H9 (cell line): ENCODE results near the gene MAP4K1. TPM values are rescaled to one million over a fixed set of nuclear protein-coding genes. Genes with fewer than 3 reads are reported as not detected.

Experiments
- DNase-seq: peaks from one replicate; pipeline ENCODE4 v3.0.0-alpha.2; 2017
- H2AFZ ChIP-seq: one replicate; pipeline ENCODE4 v1.6.1; 2013; ENCODE audit warnings: mild to moderate bottlenecking, low read length, control low read depth, moderate library complexity
- H2AK5ac ChIP-seq: 2 replicates; pipeline ENCODE4 v1.6.1; 2013; ENCODE audit warnings: low read length, control low read depth, mixed read lengths; ENCODE audit not compliant: insufficient read length
- H2BK120ac ChIP-seq: one replicate; pipeline ENCODE4 v1.6.1; 2013; ENCODE audit warnings: low read depth, mild to moderate bottlenecking, low read length, control low read depth, inconsistent platforms; ENCODE audit not compliant: poor library complexity, severe bottlenecking
- H2BK12ac ChIP-seq: 2 replicates; pipeline ENCODE4 v1.6.1; 2013; ENCODE audit warnings: low read length, control low read depth, mixed read lengths, low read depth; ENCODE audit not compliant: insufficient read length
- H2BK15ac ChIP-seq: 2 replicates; pipeline ENCODE4 v1.6.1; 2013; ENCODE audit warnings: low read depth, low read length, control low read depth
- H2BK20ac ChIP-seq: one replicate; pipeline ENCODE4 v1.6.1; 2013; ENCODE audit warnings: low read depth, mild to moderate bottlenecking, low read length, control low read depth, inconsistent platforms; ENCODE audit not compliant: poor library complexity, severe bottlenecking
- H2BK5ac ChIP-seq: 2 replicates; pipeline ENCODE4 v1.6.1; 2013; ENCODE audit warnings: low read length, control low read depth, mixed read lengths; ENCODE audit not compliant: insufficient read length
- H3K14ac ChIP-seq: 2 replicates; pipeline ENCODE4 v1.6.1; 2013; ENCODE audit warnings: low read length, control low read depth; ENCODE audit not compliant: insufficient read depth
- H3K18ac ChIP-seq: 2 replicates; pipeline ENCODE4 v1.6.1; 2013; ENCODE audit warnings: low read depth, mild to moderate bottlenecking, mixed read lengths, low read length, control low read depth; ENCODE audit not compliant: insufficient read length
- H3K23ac ChIP-seq: 2 replicates; pipeline ENCODE4 v1.6.1; 2013; ENCODE audit warnings: low read length, control low read depth, mixed read lengths, low read depth; ENCODE audit not compliant: insufficient read length
- H3K23me2 ChIP-seq: 2 replicates; pipeline ENCODE4 v1.6.1; 2013; ENCODE audit warnings: low read depth, mild to moderate bottlenecking, mixed read lengths, low read length, control low read depth; ENCODE audit not compliant: insufficient read length, poor library complexity, severe bottlenecking
- H3K27ac ChIP-seq: 2 replicates; pipeline ENCODE4 v1.5.1; 2013; ENCODE audit warnings: low read length, control low read depth, mixed read lengths, low read depth; ENCODE audit not compliant: insufficient read length
- H3K27me3 ChIP-seq: 2 replicates; pipeline ENCODE4 v1.6.1; 2013; ENCODE audit warnings: low read length, control low read depth, inconsistent platforms; ENCODE audit not compliant: insufficient read depth
- H3K4ac ChIP-seq: 2 replicates; pipeline ENCODE4 v1.6.1; 2013; ENCODE audit warnings: low read depth, mild to moderate bottlenecking, control low read depth, inconsistent platforms, low read length, moderate library complexity
- H3K4me1 ChIP-seq: 2 replicates; pipeline ENCODE4 v1.6.1; 2013; ENCODE audit warnings: low read length, control low read depth, inconsistent platforms; ENCODE audit not compliant: insufficient read depth
- H3K4me2 ChIP-seq: 2 replicates; pipeline ENCODE4 v1.6.1; 2013; ENCODE audit warnings: low read length, control low read depth, mixed read lengths; ENCODE audit not compliant: insufficient read length, insufficient read depth
- H3K56ac ChIP-seq: 2 replicates; pipeline ENCODE4 v1.6.1; 2013; ENCODE audit warnings: low read depth, mild to moderate bottlenecking, mixed read lengths, low read length, control low read depth; ENCODE audit not compliant: insufficient read length
- H3K79me1 ChIP-seq: 2 replicates; pipeline ENCODE4 v1.6.1; 2013; ENCODE audit warnings: low read depth, mild to moderate bottlenecking, moderate library complexity, low read length, control low read depth, inconsistent platforms; ENCODE audit not compliant: insufficient read depth, poor library complexity, severe bottlenecking
- H3K79me2 ChIP-seq: 2 replicates; pipeline ENCODE4 v1.6.1; 2013; ENCODE audit warnings: low read length, control low read depth, inconsistent platforms; ENCODE audit not compliant: insufficient read depth
- H3K9ac ChIP-seq: 2 replicates; pipeline ENCODE4 v1.6.1; 2013; ENCODE audit warnings: low read length, control low read depth, mixed read lengths; ENCODE audit not compliant: insufficient read length; ENCODE audit errors: extremely low read depth
- H3K9me3 ChIP-seq: one replicate; pipeline ENCODE4 v1.6.1; 2013; ENCODE audit warnings: low read depth, low read length, inconsistent platforms; ENCODE audit not compliant: control insufficient read depth
- H3T11ph ChIP-seq: one replicate; pipeline ENCODE4 v1.6.1; 2013; ENCODE audit warnings: mild to moderate bottlenecking, low read length, control low read depth, inconsistent platforms
- H4K20me1 ChIP-seq: one replicate; pipeline ENCODE4 v1.6.1; 2013; ENCODE audit not compliant: control insufficient read depth, insufficient read length, insufficient read depth
- H4K5ac ChIP-seq: 2 replicates; pipeline ENCODE4 v1.6.1; 2013; ENCODE audit warnings: low read depth, mild to moderate bottlenecking, mixed read lengths, low read length, control low read depth; ENCODE audit not compliant: insufficient read length
- H4K8ac ChIP-seq: replicated peaks from 2 replicates; pipeline ENCODE4 v1.6.1; 2013; ENCODE audit warnings: low read length, control low read depth, mixed read lengths, low read depth; ENCODE audit not compliant: insufficient read length
- H4K91ac ChIP-seq: 2 replicates; pipeline ENCODE4 v1.6.1; 2013; ENCODE audit warnings: low read depth, mild to moderate bottlenecking, moderate library complexity, mixed read lengths, low read length, control low read depth; ENCODE audit not compliant: insufficient read length
- H3K27ac Mint-ChIP-seq, 3 experiments: 2 replicates in 2 of 3; 3 replicates in 1 of 3; pipeline ENCODE4 v1.8.0; 2020 to 2021; ENCODE audit warnings: mixed read lengths in 3 of 3, mild to moderate bottlenecking in 1 of 3, moderate library complexity in 1 of 3
- H3K27me3 Mint-ChIP-seq: 2 replicates; pipeline ENCODE4 v1.8.0; 2021; ENCODE audit warnings: low read depth, mild to moderate bottlenecking, moderate library complexity, mixed read lengths
- H3K36me3 Mint-ChIP-seq, 3 experiments: 2 replicates in 2 of 3; 3 replicates in 1 of 3; pipeline ENCODE4 v1.8.0; 2020 to 2021; ENCODE audit warnings: low read depth in 3 of 3, mixed read lengths in 3 of 3; ENCODE audit not compliant: insufficient read depth in 1 of 3
- H3K4me1 Mint-ChIP-seq, 2 experiments: 2 replicates each; pipeline ENCODE4 v1.8.0; 2020; ENCODE audit warnings: mixed read lengths in 2 of 2
- H3K4me3 Mint-ChIP-seq, 2 experiments: 2 replicates in 1 of 2; 3 replicates in 1 of 2; pipeline ENCODE4 v1.8.0; 2020 to 2021; ENCODE audit warnings: mild to moderate bottlenecking in 2 of 2, mixed read lengths in 2 of 2, moderate library complexity in 1 of 2
- H3K9me3 Mint-ChIP-seq, 2 experiments: 2 replicates in 1 of 2; 3 replicates in 1 of 2; pipeline ENCODE4 v1.8.0; 2020; ENCODE audit warnings: mild to moderate bottlenecking in 2 of 2, mixed read lengths in 2 of 2, moderate library complexity in 1 of 2
- WGBS: extraction: QIAGEN DNeasy Blood & Tissue Kit; methylation state at CpG from one replicate; pipeline ENCODE4 v1.1.7; 2013; ENCODE audit warnings: missing lambda C conversion rate, low lambda C conversion rate, mixed read lengths; ENCODE audit not compliant: insufficient read length; ENCODE audit errors: extremely low coverage; 5-methylcytosine and 5-hydroxymethylcytosine counted together
- total RNA-seq: library from RNA; stranded (reverse); gene quantifications from 2 replicates; pipeline ENCODE4 v1.2.1, GENCODE V29; 2021
- TF ChIP-seq, protein P1 (sequence below): fragments of 200-600 bp; sonication (generic); conservative IDR thresholded peaks from 3 replicates; pipeline ENCODE4 v1.8.0; 2021; ENCODE audit warnings: antibody characterized with exemption, mild to moderate bottlenecking

MAP4K1 gene
- total RNA-seq, 1 experiment from 2014 or later: 31.1 TPM

DNA sequence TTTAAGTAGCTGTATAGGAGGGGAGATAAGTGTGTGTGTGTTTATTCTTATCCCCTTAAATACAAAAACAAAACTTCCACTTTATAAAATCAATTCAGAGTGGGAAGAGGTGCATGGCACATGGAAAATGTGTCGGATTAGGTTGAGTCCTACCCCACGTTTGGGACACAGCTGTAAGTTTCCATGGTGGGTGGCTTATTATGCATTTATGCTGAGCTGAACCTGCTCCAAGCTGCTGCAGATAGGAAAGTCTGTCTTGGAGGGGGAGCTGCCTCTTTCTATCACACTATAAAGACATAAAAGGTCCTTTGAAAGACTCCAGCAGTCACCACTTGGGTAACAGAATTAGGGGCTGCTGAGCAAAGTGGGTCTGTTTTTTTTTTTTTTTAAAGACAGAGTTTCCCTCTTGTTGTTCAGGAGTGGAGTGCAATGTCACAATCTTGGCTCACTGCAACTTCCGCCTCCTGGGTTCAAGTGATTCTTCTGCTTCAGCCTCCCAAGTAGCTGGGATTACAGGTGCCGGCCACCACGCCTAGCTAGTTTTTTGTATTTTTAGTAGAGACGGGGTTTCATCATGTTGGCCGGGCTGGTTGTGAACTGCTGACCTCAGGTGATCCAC lies 44.9 kb upstream of the MAP4K1 start:
- Histone ChIP-seq H3K23me2 (no peaks in the 10 kb centered on the region), H3K27ac (no peak overlapping the region), H3K4me1 (peaks cover 43% of the 10 kb centered on the region), H2AFZ (no peak overlapping the region), H2BK5ac (no peak overlapping the region), H4K91ac (no peak overlapping the region), H3K18ac (no peak overlapping the region), H3T11ph (no peak overlapping the region), H2AK5ac (no peak overlapping the region), H4K5ac (no peak overlapping the region), H4K20me1 (no peaks in the 10 kb centered on the region), H3K79me2 (peaks cover 43% of the 10 kb centered on the region), H2BK120ac (no peak overlapping the region), H3K9me3 (no peaks in the 10 kb centered on the region), H3K4me2 (no peak overlapping the region), H4K8ac (no peak overlapping the region), H3K79me1 (no peaks in the 10 kb centered on the region), H3K4ac (no peak overlapping the region), H3K27me3 (no peaks in the 10 kb centered on the region), H2BK20ac (no peak overlapping the region), H3K14ac (no peak overlapping the region), H3K23ac (no peak overlapping the region), H3K56ac (no peak overlapping the region), H2BK15ac (no peak overlapping the region), H3K9ac (no peak overlapping the region), H2BK12ac (no peak overlapping the region)
- Mint-ChIP-seq H3K27ac (peak overlapping the region; percentile 73 to 84 (median 84); a peak in 5 of 7 replicates), H3K9me3 (no peaks in the 10 kb centered on the region), H3K27me3 (no peaks in the 10 kb centered on the region), H3K4me3 (no peak overlapping the region), H3K36me3 (peaks cover 6 to 8% (median 7%) of the 10 kb centered on the region in 3 experiments; a peak in 6 of 7 replicates), H3K4me1 (peaks cover 79 to 83% of the 10 kb centered on the region in 2 experiments)
- TF ChIP-seq, protein P1, sequence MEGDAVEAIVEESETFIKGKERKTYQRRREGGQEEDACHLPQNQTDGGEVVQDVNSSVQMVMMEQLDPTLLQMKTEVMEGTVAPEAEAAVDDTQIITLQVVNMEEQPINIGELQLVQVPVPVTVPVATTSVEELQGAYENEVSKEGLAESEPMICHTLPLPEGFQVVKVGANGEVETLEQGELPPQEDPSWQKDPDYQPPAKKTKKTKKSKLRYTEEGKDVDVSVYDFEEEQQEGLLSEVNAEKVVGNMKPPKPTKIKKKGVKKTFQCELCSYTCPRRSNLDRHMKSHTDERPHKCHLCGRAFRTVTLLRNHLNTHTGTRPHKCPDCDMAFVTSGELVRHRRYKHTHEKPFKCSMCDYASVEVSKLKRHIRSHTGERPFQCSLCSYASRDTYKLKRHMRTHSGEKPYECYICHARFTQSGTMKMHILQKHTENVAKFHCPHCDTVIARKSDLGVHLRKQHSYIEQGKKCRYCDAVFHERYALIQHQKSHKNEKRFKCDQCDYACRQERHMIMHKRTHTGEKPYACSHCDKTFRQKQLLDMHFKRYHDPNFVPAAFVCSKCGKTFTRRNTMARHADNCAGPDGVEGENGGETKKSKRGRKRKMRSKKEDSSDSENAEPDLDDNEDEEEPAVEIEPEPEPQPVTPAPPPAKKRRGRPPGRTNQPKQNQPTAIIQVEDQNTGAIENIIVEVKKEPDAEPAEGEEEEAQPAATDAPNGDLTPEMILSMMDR: no peak
- no CpG with 5 or more reads among the region's 7 CpGs for WGBS
- DNase-seq: no peak
